GM12891 (cell line): Measurements from ENCODE around the gene PEA15.

Source experiments
- POLR2A ChIP-seq: IDR thresholded peaks from 2 replicates; pipeline ENCODE4 v1.6.1; 2011; ENCODE audit warnings: low read depth, low read length, control low read depth
- POLR2AphosphoS5 ChIP-seq: IDR thresholded peaks from 2 replicates; pipeline ENCODE4 v1.6.1; 2011; ENCODE audit warnings: low read depth, low read length, control low read depth
- SPI1 ChIP-seq: IDR thresholded peaks from 2 replicates; pipeline ENCODE4 v1.6.1; 2011; ENCODE audit warnings: low read depth, low read length, control low read depth
- TAF1 ChIP-seq: IDR thresholded peaks from 2 replicates; pipeline ENCODE4 v1.6.1; 2011; ENCODE audit warnings: low read depth, low read length, control low read depth

GRCh38 chr1:160168609-160169369 is 36.4 kb upstream of the PEA15 start:
- no peak for TF ChIP-seq TAF1
- TF ChIP-seq POLR2A: no peak
- no peak for TF ChIP-seq SPI1
- no peak for TF ChIP-seq POLR2AphosphoS5
